GM12878 (cell line): ENCODE data around the gene ZNF444. TPM values are rescaled to one million over a fixed set of nuclear protein-coding genes. Genes with fewer than 3 reads are reported as not detected.

Experiments used
- ATAC-seq: fragments of 200-7000 bp; cut with Tn5 transposase; 3 replicates; pipeline ENCODE4 v1.9.1; 2020; ENCODE audit warnings: mild to moderate bottlenecking, moderate library complexity
- BruUV-seq: library from RNA; stranded (reverse); fragments of 400-500 nt; replicated peaks from 2 replicates; lab custom pipeline; 2021; lab: Mats Ljungman, UMichigan
- CTCF ChIA-PET: fragments of 300-600 bp; sonication (Branson Sonifier 250); formaldehyde crosslinking; extraction: SDS; loops from one replicate; lab custom pipeline; 2021; ENCODE audit warnings: inconsistent platforms; lab: Yijun Ruan, JAX
- POLR2A ChIA-PET: fragments of 350-600 bp; formaldehyde crosslinking; extraction: SDS; loops from one replicate; lab custom pipeline; 2021; ENCODE audit warnings: inconsistent platforms; lab: Charles Lee
- RAD21 ChIA-PET: fragments of 300-600 bp; sonication (Branson Sonifier 250); formaldehyde crosslinking; loops from one replicate; lab custom pipeline; 2023; ENCODE audit warnings: antibody characterized with exemption; ENCODE audit not compliant: unreplicated experiment; lab: Charles Lee
- SMC1A ChIA-PET: fragments of 300-600 bp; sonication (Branson Sonifier 250); formaldehyde crosslinking; loops from one replicate; lab custom pipeline; 2023; ENCODE audit not compliant: unreplicated experiment, uncharacterized antibody; lab: Charles Lee
- DNase-seq: peaks from one replicate; pipeline ENCODE4 v3.0.0-alpha.2; 2011; ENCODE audit warnings: low read depth, low spot score
- FAIRE-seq: peaks from 3 replicates; lab custom pipeline; 2011; peaks lifted over from hg19 to GRCh38; lab: Jason Lieb, UNC
- H2AFZ ChIP-seq: 2 replicates; pipeline ENCODE4 v1.6.0; 2011; ENCODE audit warnings: low read depth, low read length, control low read depth; ENCODE audit not compliant: control insufficient read depth
- H3K27ac ChIP-seq: 2 replicates; pipeline ENCODE4 v1.5.1; 2011; ENCODE audit warnings: control low read depth; ENCODE audit not compliant: control insufficient read depth, insufficient read depth
- H3K27me3 ChIP-seq, 2 experiments: replicated peaks in 1 of 2; 2 replicates each; pipeline versions ENCODE4 v1.6.0 to v1.6.1; 2011; ENCODE audit warnings: low read length in 1 of 2; ENCODE audit not compliant: control insufficient read depth in 2 of 2, insufficient read depth in 2 of 2
- H3K36me3 ChIP-seq, 2 experiments: 2 replicates each; pipeline ENCODE4 v1.5.1; 2011; ENCODE audit warnings: low read length in 1 of 2; ENCODE audit not compliant: control insufficient read depth in 2 of 2, insufficient read depth in 2 of 2
- H3K4me1 ChIP-seq: 2 replicates; pipeline ENCODE4 v1.6.1; 2011; ENCODE audit warnings: mild to moderate bottlenecking, low read length, moderate library complexity, mixed read lengths; ENCODE audit not compliant: control insufficient read depth, insufficient read depth
- H3K4me2 ChIP-seq: 2 replicates; pipeline ENCODE4 v1.6.0; 2011; ENCODE audit warnings: control low read depth; ENCODE audit not compliant: control insufficient read depth, insufficient read depth
- H3K4me3 ChIP-seq: fragments of 200-600 bp; sonication (generic); 2 replicates; pipeline ENCODE4 v1.5.1; 2016
- H3K79me2 ChIP-seq: 2 replicates; pipeline ENCODE4 v1.6.0; 2011; ENCODE audit warnings: low read length; ENCODE audit not compliant: control insufficient read depth, insufficient read depth
- H3K9ac ChIP-seq: 2 replicates; pipeline ENCODE4 v1.8.0; 2011; ENCODE audit warnings: low read length, control low read depth, mixed read lengths; ENCODE audit not compliant: control insufficient read depth, insufficient read depth
- H3K9me3 ChIP-seq: replicated peaks from 3 replicates; pipeline ENCODE4 v1.5.1; 2011; ENCODE audit warnings: mild to moderate bottlenecking, low read length; ENCODE audit not compliant: control insufficient read depth, insufficient read depth
- H4K20me1 ChIP-seq: 2 replicates; pipeline ENCODE4 v1.6.0; 2011; ENCODE audit not compliant: control insufficient read depth, insufficient read depth
- CHD1 ChIP-seq: IDR thresholded peaks from 2 replicates; pipeline ENCODE4 v1.6.1; 2012; ENCODE audit warnings: low read depth, low read length, improper control_type of control experiment
- EED ChIP-seq: sonication (generic); IDR thresholded peaks from 2 replicates; pipeline ENCODE4 v1.6.1; 2016; ENCODE audit warnings: antibody characterized with exemption, low read depth
- FOS ChIP-seq: IDR thresholded peaks from 3 replicates; pipeline ENCODE4 v1.6.1; 2011; ENCODE audit warnings: borderline replicate concordance; ENCODE audit not compliant: insufficient read length; ENCODE audit errors: extremely low read depth
- HDAC2 ChIP-seq: fragments of 200-600 bp; sonication (generic); IDR thresholded peaks from 2 replicates; pipeline ENCODE4 v1.6.1; 2017
- IKZF1 ChIP-seq: fragments of 450-650 bp; conservative IDR thresholded peaks from 2 replicates; pipeline ENCODE4 v1.6.1; 2017; ENCODE audit warnings: antibody characterized with exemption, mild to moderate bottlenecking
- PAX5 ChIP-seq: IDR thresholded peaks from 2 replicates; pipeline ENCODE4 v1.6.1; 2011; ENCODE audit warnings: low read depth, low read length, borderline replicate concordance
- POLR2A ChIP-seq: IDR thresholded peaks from 2 replicates; pipeline ENCODE4 v1.6.1; 2011; ENCODE audit warnings: low read depth, mild to moderate bottlenecking, low read length
- RB1 ChIP-seq: fragments of 450-650 bp; formaldehyde crosslinking; IDR thresholded peaks from 2 replicates; pipeline ENCODE4 v1.6.1; 2017; ENCODE audit warnings: mild to moderate bottlenecking, borderline replicate concordance
- RELA ChIP-seq: fragments of 450-650 bp; IDR thresholded peaks from 2 replicates; pipeline ENCODE4 v1.8.0; 2014; ENCODE audit warnings: borderline replicate concordance; ENCODE audit not compliant: partially characterized antibody
- TCF12 ChIP-seq: IDR thresholded peaks from 2 replicates; pipeline ENCODE4 v1.6.1; 2011; ENCODE audit warnings: low read depth, mild to moderate bottlenecking, low read length
- YY1 ChIP-seq: IDR thresholded peaks from 2 replicates; pipeline ENCODE4 v1.6.1; 2011; ENCODE audit warnings: low read depth, mild to moderate bottlenecking, low read length
- ZNF622 ChIP-seq: fragments of 450-650 bp; IDR thresholded peaks from 2 replicates; pipeline ENCODE4 v1.6.1; 2017; ENCODE audit warnings: mild to moderate bottlenecking, inconsistent platforms
- WGBS: methylation state at CpG from one replicate; pipeline ENCODE4 v1.1.6; 2016; ENCODE audit warnings: low lambda C conversion rate; ENCODE audit not compliant: insufficient replicate concordance, insufficient coverage; ENCODE audit errors: missing lambda C conversion rate; 5-methylcytosine and 5-hydroxymethylcytosine counted together
- in situ Hi-C: fragments of 300-500 bp; cut with MboI; formaldehyde crosslinking; loops from 9 replicates; pipeline ENCODE4 v1.14.3; 2018; ENCODE audit warnings: mixed read lengths
- intact Hi-C: fragments of 100-400 bp; cut with micrococcal nuclease; formaldehyde crosslinking; loops from one replicate; pipeline ENCODE4 v1.14.2; 2022; ENCODE audit not compliant: unreplicated experiment
- polyA plus RNA-seq, 11 experiments: library from polyadenylated mRNA; depleted of rRNA in 4 of 11; unstranded in 6 of 11; stranded (reverse) in 5 of 11; fragments of >200 nt; fragmentation: Nextera tagmentation in 4 of 11; fragmentation: Illumina TruSeq in 1 of 11; extraction: Ambion mirVana in 4 of 11; extraction: Trizol in 1 of 11; gene quantifications; 1 replicate in 1 of 11; 2 replicates in 10 of 11; pipeline versions ENCODE4 v1.2.1 to v1.2.3, GENCODE V29; 2011 to 2016; ENCODE audit warnings: inconsistent platforms in 2 of 11, missing spikeins in 2 of 11, low read depth in 1 of 11
- total RNA-seq, 4 experiments: library from RNA; depleted of rRNA in 3 of 4; stranded (reverse); fragments of >200 nt in 3 of 4; fragmentation: Illumina TruSeq in 1 of 4; extraction: Trizol in 1 of 4; gene quantifications; 2 replicates each; pipeline versions ENCODE4 v1.2.1 to v1.2.3, GENCODE V29; 2013 to 2021
- TF ChIP-seq, protein P1 (sequence below): fragments of 450-650 bp; IDR thresholded peaks from 2 replicates; pipeline ENCODE4 v1.6.1; 2016; ENCODE audit warnings: mild to moderate bottlenecking
- TF ChIP-seq, protein P2 (sequence below): fragments of 450-650 bp; conservative IDR thresholded peaks from 2 replicates; pipeline ENCODE4 v1.6.1; 2017; ENCODE audit warnings: mild to moderate bottlenecking, moderate library complexity
- TF ChIP-seq, protein P3 (sequence below), 3 experiments: IDR thresholded peaks in 2 of 3; conservative IDR thresholded peaks in 1 of 3; 2 replicates each; pipeline ENCODE4 v1.5.1; 2011; ENCODE audit warnings: low read depth in 3 of 3, low read length in 3 of 3, mild to moderate bottlenecking in 3 of 3, control low read depth in 2 of 3, moderate library complexity in 2 of 3, inconsistent platforms in 1 of 3, mixed read lengths in 1 of 3; ENCODE audit not compliant: control insufficient read depth in 2 of 3, insufficient read depth in 1 of 3; ENCODE audit errors: extremely low read depth in 1 of 3
- TF ChIP-seq, protein P4 (sequence below): fragments of 450-650 bp; IDR thresholded peaks from 2 replicates; pipeline ENCODE4 v1.6.1; 2017; ENCODE audit warnings: mild to moderate bottlenecking
- TF ChIP-seq, protein P5 (sequence below): IDR thresholded peaks from 2 replicates; pipeline ENCODE4 v1.6.1; 2012; ENCODE audit warnings: low read depth, low read length, improper control_type of control experiment

Gene ZNF444
- total and polyA plus RNA-seq, 10 of the 15 experiments (the other 5 are each of a cell fraction or from before 2014, with no cell fraction given) = 0.45 to 28.2 (median 11.6) TPM

DNA sequence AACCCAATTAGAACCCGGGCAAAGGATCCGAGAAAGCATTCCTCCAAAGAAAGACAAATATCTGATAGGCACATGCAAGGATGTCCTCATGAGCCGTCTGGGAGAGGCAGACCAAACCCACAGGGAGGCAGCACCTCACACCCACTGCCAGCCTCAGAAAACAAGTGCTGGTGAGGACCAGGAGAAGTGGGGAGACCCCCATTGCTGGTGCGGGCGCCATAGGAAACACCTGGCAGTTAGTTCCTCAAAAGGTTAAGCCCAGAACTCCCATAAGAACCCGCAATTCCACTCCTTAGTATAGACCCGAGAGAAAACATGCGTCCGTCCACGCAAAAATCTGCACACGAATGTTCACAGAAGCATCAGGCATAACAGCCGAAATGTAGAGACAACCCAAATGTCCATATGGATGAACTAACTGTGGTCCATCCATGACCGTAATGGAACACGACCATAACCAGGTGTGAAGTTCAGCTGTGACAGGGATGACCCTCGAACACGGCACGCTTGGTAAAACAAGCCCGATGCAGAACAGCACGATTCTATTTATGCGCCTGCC, 27.9 kb upstream of the ZNF444 start:
- H3K79me2 ChIP-seq = peaks cover 85% of the 10 kb centered on the region
- no TSS peak for BruUV-seq
- WGBS = 18% methylated on average over 20 of the region's 20 CpGs
- ChIA-PET SMC1A (no interaction called here), POLR2A (interaction anchor here (0.5 kb wide), 1 partner anchor 9 kb away, joined by 8 read pairs; no protein-coding TSS in a partner anchor), CTCF (no interaction called here), RAD21 (no interaction called here)
- peak overlapping the region; percentile 36 for H3K4me2 ChIP-seq
- ATAC-seq = 0 out of 3 replicates have a peak, but pooled peaks have one; percentile 3
- H2AFZ ChIP-seq = no peak overlapping the region
- no peaks in the 10 kb centered on the region; the same call in 1 of the 2 replicates for H4K20me1 ChIP-seq
- peaks cover 0 to 5% of the 10 kb centered on the region in 2 experiments; a peak in 3 of 4 replicates for H3K36me3 ChIP-seq
- H3K9ac ChIP-seq = no peak overlapping the region
- no peak for DNase-seq
- H3K4me3 ChIP-seq = peak overlapping the region; percentile 55
- in situ Hi-C loops = no loop called here
- intact Hi-C loops = no loop called here
- no peaks in the 10 kb centered on the region for H3K27me3 ChIP-seq
- no peaks in the 10 kb centered on the region for H3K9me3 ChIP-seq
- no peak for FAIRE-seq
- H3K27ac ChIP-seq = peak overlapping the region; percentile 60; the same call in 1 of the 2 replicates
- peaks cover 44% of the 10 kb centered on the region for H3K4me1 ChIP-seq
- 0 out of 2 replicates have a peak, but pooled peaks have one; percentile 41 for TF ChIP-seq TCF12
- 0 out of 2 replicates have a peak, but pooled peaks have one; percentile 23 for TF ChIP-seq POLR2A
- TF ChIP-seq CHD1 = no peak
- TF ChIP-seq, protein P1, sequence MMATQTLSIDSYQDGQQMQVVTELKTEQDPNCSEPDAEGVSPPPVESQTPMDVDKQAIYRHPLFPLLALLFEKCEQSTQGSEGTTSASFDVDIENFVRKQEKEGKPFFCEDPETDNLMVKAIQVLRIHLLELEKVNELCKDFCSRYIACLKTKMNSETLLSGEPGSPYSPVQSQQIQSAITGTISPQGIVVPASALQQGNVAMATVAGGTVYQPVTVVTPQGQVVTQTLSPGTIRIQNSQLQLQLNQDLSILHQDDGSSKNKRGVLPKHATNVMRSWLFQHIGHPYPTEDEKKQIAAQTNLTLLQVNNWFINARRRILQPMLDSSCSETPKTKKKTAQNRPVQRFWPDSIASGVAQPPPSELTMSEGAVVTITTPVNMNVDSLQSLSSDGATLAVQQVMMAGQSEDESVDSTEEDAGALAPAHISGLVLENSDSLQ = no peak
- no peak for TF ChIP-seq RB1
- 0 out of 2 replicates have a peak, but pooled peaks have one; percentile 49 for TF ChIP-seq YY1
- TF ChIP-seq, protein P2, sequence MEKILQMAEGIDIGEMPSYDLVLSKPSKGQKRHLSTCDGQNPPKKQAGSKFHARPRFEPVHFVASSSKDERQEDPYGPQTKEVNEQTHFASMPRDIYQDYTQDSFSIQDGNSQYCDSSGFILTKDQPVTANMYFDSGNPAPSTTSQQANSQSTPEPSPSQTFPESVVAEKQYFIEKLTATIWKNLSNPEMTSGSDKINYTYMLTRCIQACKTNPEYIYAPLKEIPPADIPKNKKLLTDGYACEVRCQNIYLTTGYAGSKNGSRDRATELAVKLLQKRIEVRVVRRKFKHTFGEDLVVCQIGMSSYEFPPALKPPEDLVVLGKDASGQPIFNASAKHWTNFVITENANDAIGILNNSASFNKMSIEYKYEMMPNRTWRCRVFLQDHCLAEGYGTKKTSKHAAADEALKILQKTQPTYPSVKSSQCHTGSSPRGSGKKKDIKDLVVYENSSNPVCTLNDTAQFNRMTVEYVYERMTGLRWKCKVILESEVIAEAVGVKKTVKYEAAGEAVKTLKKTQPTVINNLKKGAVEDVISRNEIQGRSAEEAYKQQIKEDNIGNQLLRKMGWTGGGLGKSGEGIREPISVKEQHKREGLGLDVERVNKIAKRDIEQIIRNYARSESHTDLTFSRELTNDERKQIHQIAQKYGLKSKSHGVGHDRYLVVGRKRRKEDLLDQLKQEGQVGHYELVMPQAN = no peak
- no peak for TF ChIP-seq IKZF1
- TF ChIP-seq FOS = no peak
- 0 out of 2 replicates have a peak, but pooled peaks have one; percentile 28 for TF ChIP-seq EED
- TF ChIP-seq, protein P3, sequence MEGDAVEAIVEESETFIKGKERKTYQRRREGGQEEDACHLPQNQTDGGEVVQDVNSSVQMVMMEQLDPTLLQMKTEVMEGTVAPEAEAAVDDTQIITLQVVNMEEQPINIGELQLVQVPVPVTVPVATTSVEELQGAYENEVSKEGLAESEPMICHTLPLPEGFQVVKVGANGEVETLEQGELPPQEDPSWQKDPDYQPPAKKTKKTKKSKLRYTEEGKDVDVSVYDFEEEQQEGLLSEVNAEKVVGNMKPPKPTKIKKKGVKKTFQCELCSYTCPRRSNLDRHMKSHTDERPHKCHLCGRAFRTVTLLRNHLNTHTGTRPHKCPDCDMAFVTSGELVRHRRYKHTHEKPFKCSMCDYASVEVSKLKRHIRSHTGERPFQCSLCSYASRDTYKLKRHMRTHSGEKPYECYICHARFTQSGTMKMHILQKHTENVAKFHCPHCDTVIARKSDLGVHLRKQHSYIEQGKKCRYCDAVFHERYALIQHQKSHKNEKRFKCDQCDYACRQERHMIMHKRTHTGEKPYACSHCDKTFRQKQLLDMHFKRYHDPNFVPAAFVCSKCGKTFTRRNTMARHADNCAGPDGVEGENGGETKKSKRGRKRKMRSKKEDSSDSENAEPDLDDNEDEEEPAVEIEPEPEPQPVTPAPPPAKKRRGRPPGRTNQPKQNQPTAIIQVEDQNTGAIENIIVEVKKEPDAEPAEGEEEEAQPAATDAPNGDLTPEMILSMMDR (IDR thresholded peaks at IDR 0.05 in 2 of 3, conservative IDR thresholded peaks at IDR 0.05 in 1 of 3; ENCODE audit: control insufficient read depth in 2 of 3, extremely low read depth in 1 of 3, insufficient read depth in 1 of 3, low read depth in 3 of 3, low read length in 3 of 3) = 0 out of 6 replicates have a peak, but pooled peaks of 1 of the 3 experiments have one; percentile 6
- no peak for TF ChIP-seq PAX5
- no peak for TF ChIP-seq HDAC2
- TF ChIP-seq, protein P4, sequence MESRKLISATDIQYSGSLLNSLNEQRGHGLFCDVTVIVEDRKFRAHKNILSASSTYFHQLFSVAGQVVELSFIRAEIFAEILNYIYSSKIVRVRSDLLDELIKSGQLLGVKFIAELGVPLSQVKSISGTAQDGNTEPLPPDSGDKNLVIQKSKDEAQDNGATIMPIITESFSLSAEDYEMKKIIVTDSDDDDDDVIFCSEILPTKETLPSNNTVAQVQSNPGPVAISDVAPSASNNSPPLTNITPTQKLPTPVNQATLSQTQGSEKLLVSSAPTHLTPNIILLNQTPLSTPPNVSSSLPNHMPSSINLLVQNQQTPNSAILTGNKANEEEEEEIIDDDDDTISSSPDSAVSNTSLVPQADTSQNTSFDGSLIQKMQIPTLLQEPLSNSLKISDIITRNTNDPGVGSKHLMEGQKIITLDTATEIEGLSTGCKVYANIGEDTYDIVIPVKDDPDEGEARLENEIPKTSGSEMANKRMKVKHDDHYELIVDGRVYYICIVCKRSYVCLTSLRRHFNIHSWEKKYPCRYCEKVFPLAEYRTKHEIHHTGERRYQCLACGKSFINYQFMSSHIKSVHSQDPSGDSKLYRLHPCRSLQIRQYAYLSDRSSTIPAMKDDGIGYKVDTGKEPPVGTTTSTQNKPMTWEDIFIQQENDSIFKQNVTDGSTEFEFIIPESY = no peak
- no peak for TF ChIP-seq ZNF622
- TF ChIP-seq, protein P5, sequence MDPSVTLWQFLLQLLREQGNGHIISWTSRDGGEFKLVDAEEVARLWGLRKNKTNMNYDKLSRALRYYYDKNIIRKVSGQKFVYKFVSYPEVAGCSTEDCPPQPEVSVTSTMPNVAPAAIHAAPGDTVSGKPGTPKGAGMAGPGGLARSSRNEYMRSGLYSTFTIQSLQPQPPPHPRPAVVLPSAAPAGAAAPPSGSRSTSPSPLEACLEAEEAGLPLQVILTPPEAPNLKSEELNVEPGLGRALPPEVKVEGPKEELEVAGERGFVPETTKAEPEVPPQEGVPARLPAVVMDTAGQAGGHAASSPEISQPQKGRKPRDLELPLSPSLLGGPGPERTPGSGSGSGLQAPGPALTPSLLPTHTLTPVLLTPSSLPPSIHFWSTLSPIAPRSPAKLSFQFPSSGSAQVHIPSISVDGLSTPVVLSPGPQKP = no peak
- TF ChIP-seq RELA = no peak
